SK-N-MC (cell line): ENCODE measurements around the gene CTNNA3.

Source experiments
- EZH2 ChIP-seq: fragments of 200-600 bp; sonication (generic); IDR thresholded peaks from one replicate; pipeline ENCODE4 v1.6.1; 2017; ENCODE audit warnings: antibody characterized with exemption
- FOXP2 ChIP-seq: optimal IDR thresholded peaks from 2 replicates; pipeline ENCODE3; 2011; ENCODE audit warnings: mild to moderate bottlenecking, moderate library complexity; ENCODE audit not compliant: insufficient read depth; ENCODE audit errors: extremely low read length, control extremely low read depth
- POLR2AphosphoS5 ChIP-seq: IDR thresholded peaks from 2 replicates; pipeline ENCODE4 v1.6.1; 2012; ENCODE audit warnings: mild to moderate bottlenecking, low read depth, low read length, borderline replicate concordance

- no peak for TF ChIP-seq POLR2AphosphoS5
- TF ChIP-seq EZH2 = no peak
- TF ChIP-seq FOXP2 = no peak
These were observed 982.6 kb downstream of the CTNNA3 start for GRCh38 chr10:66713387-66713786.
